ENCODE data around the gene GNAS. TPM values are rescaled to one million over a fixed set of nuclear protein-coding genes. Genes with fewer than 3 reads are reported as not detected.

Gene GNAS
- total RNA-seq, 6 experiments from 2014 or later, result 254 to 400 (median 287) TPM

- no peak for ATAC-seq
- intact Hi-C loops (cut with DNase I), result no loop called here
- H3K36me3 ChIP-seq, result no peaks in the 10 kb centered on the region
- WGBS (ENCODE audit: insufficient coverage, low coverage, low lambda C conversion rate, missing lambda C conversion rate), result 69% methylated on average over 5 of the region's 5 CpGs
- TF ChIP-seq POLR2A (IDR thresholded peaks at IDR 0.05), result no peak
- TF ChIP-seq CTCF (IDR thresholded peaks at IDR 0.05), result no peak
- no peak for DNase-seq
- H3K27ac ChIP-seq, result no peak overlapping the region
- no peak overlapping the region for H3K4me3 ChIP-seq
- no peaks in the 10 kb centered on the region for H3K9me3 ChIP-seq
- no peaks in the 10 kb centered on the region for H3K27me3 ChIP-seq
- H3K4me1 ChIP-seq, result no peaks in the 10 kb centered on the region
Observed at GRCh38 chr20:58950603-58951002, 98.1 kb downstream of the GNAS start.

DNA sequence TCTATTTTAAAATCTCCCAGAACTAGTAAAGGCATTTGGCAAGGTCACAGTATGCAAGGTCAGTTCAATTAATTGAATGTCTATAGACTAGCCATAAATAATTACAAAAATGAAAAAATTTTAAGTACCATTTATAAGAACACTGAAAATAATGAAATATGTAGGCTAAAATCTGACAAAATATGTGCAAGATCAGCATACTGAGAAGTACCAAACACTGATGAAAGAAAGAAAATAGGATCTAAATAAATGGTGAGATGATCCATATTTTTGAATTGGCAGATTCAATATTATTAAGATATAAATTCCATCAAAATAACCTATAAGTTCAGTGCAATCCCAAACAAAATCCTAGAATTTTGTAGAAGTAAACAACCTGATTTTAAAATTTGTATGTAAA, 100.5 kb downstream of the GNAS start:
- Histone ChIP-seq H3K4me3 (no peak overlapping the region), H3K27ac (no peak overlapping the region)

DNA sequence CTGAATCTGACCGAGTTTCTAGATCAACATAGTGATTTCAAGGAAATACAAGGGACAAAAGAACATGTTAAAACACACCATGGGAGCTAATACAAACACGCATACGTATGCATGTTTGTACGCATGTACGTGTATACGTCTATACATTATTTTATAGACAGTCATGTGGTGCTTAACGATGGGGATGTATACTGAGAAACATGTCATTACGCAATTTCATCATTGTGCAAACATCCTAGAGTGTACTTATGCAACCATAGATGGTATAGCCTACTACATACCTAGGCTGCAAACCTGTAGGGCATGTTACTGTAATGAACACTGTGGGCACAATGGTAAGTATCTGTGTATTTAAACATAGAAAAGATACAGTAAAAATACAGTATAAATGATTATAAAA, 103.6 kb downstream of the GNAS start:
- TF ChIP-seq POLR2A (IDR thresholded peaks at IDR 0.05) (no peak), CTCF (IDR thresholded peaks at IDR 0.05) (no peak)
- H3K27me3 ChIP-seq, result no peaks in the 10 kb centered on the region
- no peaks in the 10 kb centered on the region for H3K36me3 ChIP-seq
- intact Hi-C loops (cut with DNase I), result no loop called here
- H3K27ac ChIP-seq, result no peak overlapping the region
- no peaks in the 10 kb centered on the region for H3K4me1 ChIP-seq
- ATAC-seq (no peak), DNase-seq (no peak)
- WGBS (ENCODE audit: insufficient coverage, low coverage, low lambda C conversion rate, missing lambda C conversion rate), result 76% methylated on average over 8 of the region's 8 CpGs
- no peak overlapping the region for H3K4me3 ChIP-seq
- H3K9me3 ChIP-seq, result no peaks in the 10 kb centered on the region

More for the DNA sequence above, 100.5 kb downstream of the GNAS start:
- Histone ChIP-seq H3K27me3 (no peaks in the 10 kb centered on the region), H3K4me1 (no peaks in the 10 kb centered on the region), H3K36me3 (no peaks in the 10 kb centered on the region), H3K9me3 (no peaks in the 10 kb centered on the region)
- TF ChIP-seq POLR2A (IDR thresholded peaks at IDR 0.05) (no peak), CTCF (IDR thresholded peaks at IDR 0.05) (no peak)
- intact Hi-C loops (cut with DNase I), result no loop called here
- DNase-seq, result no peak
- no peak for ATAC-seq

DNA sequence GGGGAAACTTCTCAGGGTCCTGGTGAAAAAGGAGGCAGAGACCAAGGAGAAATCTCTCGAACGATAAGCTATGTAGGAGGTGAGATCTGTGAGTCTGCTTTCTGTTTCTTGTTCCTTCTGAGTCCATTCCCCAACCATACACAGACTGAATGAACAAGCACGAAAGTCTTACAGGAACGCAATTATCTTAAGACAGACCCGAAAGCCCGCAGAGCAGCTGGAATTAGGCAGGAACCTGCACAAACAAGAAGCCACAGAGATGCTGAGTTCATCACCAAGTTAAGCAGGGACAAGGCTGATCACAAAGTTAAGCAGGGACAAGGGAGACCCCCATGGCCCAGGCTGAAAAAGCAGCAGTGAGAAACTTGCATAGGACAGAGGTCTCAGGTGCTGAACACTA, 107.1 kb downstream of the GNAS start:
- TF ChIP-seq CTCF (IDR thresholded peaks at IDR 0.05) (no peak), POLR2A (IDR thresholded peaks at IDR 0.05) (no peak)
- DNase-seq (no peak), ATAC-seq (no peak)
- intact Hi-C loops (cut with DNase I), result no loop called here
- Histone ChIP-seq H3K4me1 (no peaks in the 10 kb centered on the region), H3K9me3 (no peaks in the 10 kb centered on the region), H3K4me3 (no peak overlapping the region), H3K36me3 (no peaks in the 10 kb centered on the region), H3K27ac (no peak overlapping the region), H3K27me3 (no peaks in the 10 kb centered on the region)
- WGBS (ENCODE audit: insufficient coverage, low coverage, low lambda C conversion rate, missing lambda C conversion rate), result 68% methylated on average over 5 of the region's 6 CpGs

MicroRNA genes within 50 kb of the gene (microRNA counts, 767-probe panel; counts per million panel counts)
- microRNA hsa-miR-296-3p (237 counts per million), microRNA hsa-miR-296-5p (237 counts per million), microRNA hsa-miR-298 (237 counts per million)

Small RNA genes lying within 50 kb of the gene (microRNA-seq; reads per million reads assigned to microRNA genes)
- gene MIR298, result 0 reads per million in 2 donors

Small RNA genes lying within 50 kb of the gene (small RNA-seq; reads per million reads assigned to genes)
- gene MIR298 (0 reads per million in 2 experiments), gene RF02127 (0 reads per million in 2 experiments), gene RF02128 (0 reads per million in 2 experiments), gene RF02130 (0 reads per million in 2 experiments), gene RF02131 (0 reads per million in 2 experiments)

Other genes with a start within 250 kb of the GNAS start
- gene STX16, start 201.4 kb upstream of the GNAS start, total RNA-seq, result 10 to 100 TPM; 18.1 to 25.3 (median 22.2) TPM
- gene NPEPL1, start 159.9 kb upstream of the GNAS start, total RNA-seq, result 10 to 100 TPM in 5 of 6 experiments, 1 to 10 TPM in 1; 7.7 to 13.9 (median 10.1) TPM
- under 1 TPM in 3 of 6 experiments, not detected in 3; 0.23 to 0.37 (median 0.27) TPM for gene GNAS-AS1, start 1.8 kb upstream of the GNAS start, total RNA-seq
- gene NELFCD, start 128.5 kb downstream of the GNAS start, total RNA-seq, result 10 to 100 TPM; 31.1 to 41.4 (median 36.5) TPM
- gene CTSZ, start 154.5 kb downstream of the GNAS start, total RNA-seq, result 100 to 1,000 TPM; 198 to 296 (median 222) TPM
- gene TUBB1, start 166.7 kb downstream of the GNAS start, total RNA-seq, result 1 to 10 TPM in 1 of 6 experiments, under 1 TPM in 4, not detected in 1; 0.06 to 1.5 (median 0.31) TPM
- gene ATP5F1E, start 179.6 kb downstream of the GNAS start, total RNA-seq, result 10 to 100 TPM; 15.8 to 34.6 (median 30.5) TPM
- gene PRELID3B, start 190.1 kb downstream of the GNAS start, total RNA-seq, result 10 to 100 TPM; 16.3 to 37.5 (median 23.3) TPM

All from right lobe of liver (tissue), 6 donors.